NK-92 (cell line): ENCODE results near the gene PQBP1.
A peak's percentile ranks its signal among the peaks of the same experiment; 100 is the strongest.

Source experiments
- DNase-seq: peaks from one replicate; lab custom pipeline; 2025; ENCODE audit not compliant: unreplicated experiment; lab: John Stamatoyannopoulos, UW

Gene PQBP1

GRCh38 chrX:48920718-48921104, 23.0 kb downstream of the PQBP1 start:
- DNase-seq: no peak

- no peak for DNase-seq
These were observed 26.0 kb downstream of the PQBP1 start for GRCh38 chrX:48923771-48924170.

- DNase-seq: no peak
These were observed 26.5 kb downstream of the PQBP1 start for GRCh38 chrX:48924270-48924669.

- no peak for DNase-seq
These were observed 29.4 kb downstream of the PQBP1 start for GRCh38 chrX:48927123-48927522.

- DNase-seq: no peak
These were observed 30.1 kb downstream of the PQBP1 start for GRCh38 chrX:48927736-48928382.

GRCh38 chrX:48933757-48934156, 36.0 kb downstream of the PQBP1 start:
- no peak for DNase-seq

GRCh38 chrX:48934581-48935300, 37.0 kb downstream of the PQBP1 start:
- DNase-seq: no peak

- DNase-seq: no peak
These were observed 37.6 kb downstream of the PQBP1 start for GRCh38 chrX:48935301-48935670.

GRCh38 chrX:48936429-48937053, 38.8 kb downstream of the PQBP1 start:
- no peak for DNase-seq

GRCh38 chrX:48937054-48937907, 39.6 kb downstream of the PQBP1 start:
- DNase-seq: peak; percentile 22

- DNase-seq: peak; percentile 2
These were observed 41.1 kb downstream of the PQBP1 start for GRCh38 chrX:48938721-48939425.

- DNase-seq: no peak
These were observed 41.9 kb downstream of the PQBP1 start for GRCh38 chrX:48939524-48940228.

- DNase-seq: no peak
These were observed 42.8 kb downstream of the PQBP1 start for GRCh38 chrX:48940404-48940955.

- DNase-seq: no peak
These were observed 45.2 kb downstream of the PQBP1 start for GRCh38 chrX:48942895-48943294.

- DNase-seq: no peak
These were observed 48.0 kb downstream of the PQBP1 start for GRCh38 chrX:48945517-48946348.

- no peak for DNase-seq
These were observed 50.9 kb downstream of the PQBP1 start for GRCh38 chrX:48948589-48948988.
